H1 (cell line): ENCODE results near the gene TFB1M. TPM values are rescaled to one million over a fixed set of nuclear protein-coding genes. Genes with fewer than 3 reads are reported as not detected.

Source experiments
- ATF3 ChIP-seq: IDR thresholded peaks from 2 replicates; pipeline ENCODE4 v1.6.1; 2011; ENCODE audit warnings: low read depth, mild to moderate bottlenecking, low read length; ENCODE audit not compliant: insufficient read depth
- BACH1 ChIP-seq: IDR thresholded peaks from 2 replicates; pipeline ENCODE4 v1.6.1; 2012; ENCODE audit warnings: low read length, improper control_type of control experiment
- CBX8 ChIP-seq: fragments of 300-800, 300-1000 bp; sonication (generic); IDR thresholded peaks from 2 replicates; pipeline ENCODE4 v1.7.1; 2016; ENCODE audit warnings: low read depth, low read length, borderline replicate concordance
- CHD7 ChIP-seq: fragments of 300-600 bp; sonication (generic); IDR thresholded peaks from 2 replicates; pipeline ENCODE4 v1.7.1; 2012; ENCODE audit warnings: low read length, moderate library complexity, mild to moderate bottlenecking, inconsistent platforms; ENCODE audit not compliant: insufficient replicate concordance
- POLR2AphosphoS5 ChIP-seq: IDR thresholded peaks from 2 replicates; pipeline ENCODE4 v1.6.1; 2011; ENCODE audit warnings: low read depth, low read length
- POU5F1 ChIP-seq: IDR thresholded peaks from 2 replicates; pipeline ENCODE4 v1.6.1; 2011; ENCODE audit warnings: low read depth, mild to moderate bottlenecking, low read length, moderate library complexity
- SP2 ChIP-seq: IDR thresholded peaks from 2 replicates; pipeline ENCODE4 v1.6.1; 2012; ENCODE audit warnings: mild to moderate bottlenecking, low read length, inconsistent platforms
- polyA plus RNA-seq, 7 experiments: library from polyadenylated mRNA; depleted of rRNA in 3 of 7; stranded (reverse) in 5 of 7; unstranded in 2 of 7; fragments of >200 nt in 5 of 7; fragments of 200-250 nt in 2 of 7; gene quantifications; 1 replicate in 5 of 7; 2 replicates in 1 of 7; 4 replicates in 1 of 7; pipeline versions ENCODE4 v1.2.1 to v1.2.3, GENCODE V29; 2011 to 2013; ENCODE audit warnings: missing spikeins in 2 of 7, mixed read lengths in 2 of 7
- total RNA-seq: library from RNA; stranded (reverse); fragmentation: NEBNext Ultra II Directional; extraction: Animal tissue kit (Norgen Biotek cat#: 25700); gene quantifications from 2 replicates; pipeline ENCODE4 v1.2.1, GENCODE V29; 2021

The TFB1M gene
- total and polyA plus RNA-seq, 2 of the 8 experiments (the other 6 are each of a cell fraction or from before 2014, with no cell fraction given) = 28.2 to 49.4 TPM

GRCh38 chr6:155264693-155265320 lies 49.5 kb downstream of the TFB1M start (continued):
- TF ChIP-seq CHD7 (no peak), SP2 (no peak), ATF3 (no peak), POLR2AphosphoS5 (no peak), POU5F1 (no peak), CBX8 (no peak), BACH1 (no peak)
